ENCODE results near the gene BRD4. TPM values are rescaled to one million over a fixed set of nuclear protein-coding genes. Genes with fewer than 3 reads are reported as not detected.

Gene BRD4
- polyA plus RNA-seq, 3 donors = 52.9 to 61.5 (median 56.8) TPM

DNA sequence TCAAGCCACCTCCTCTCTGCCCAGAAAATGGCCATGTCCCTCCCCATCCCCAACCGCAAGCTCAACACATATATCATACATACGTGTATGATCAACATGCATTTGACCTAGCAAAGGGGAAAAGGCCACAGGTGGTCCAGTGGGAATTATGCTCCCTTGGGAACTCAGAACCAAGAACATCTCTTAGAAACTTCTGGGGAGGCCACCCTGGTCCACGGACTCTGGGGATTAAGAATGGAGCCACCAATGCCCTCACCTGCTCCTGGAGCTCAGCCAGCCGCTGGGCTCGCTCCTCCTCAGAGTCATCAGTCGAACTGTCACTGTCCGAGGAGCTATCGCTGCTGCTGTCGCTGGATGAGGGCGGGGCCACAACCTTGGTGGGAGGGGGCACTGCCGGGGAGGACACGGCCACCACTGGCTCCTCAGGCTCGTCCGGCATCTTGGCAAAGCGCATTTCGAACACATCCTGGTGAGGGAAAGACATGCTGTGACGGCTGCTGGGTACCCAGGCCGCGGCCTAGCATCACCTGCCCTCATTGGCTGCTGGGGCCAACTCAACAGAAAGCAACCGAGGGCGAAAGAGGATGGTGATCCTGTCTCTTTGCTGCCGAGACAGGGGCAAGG lies 75.5 kb downstream of the BRD4 start:
- DNase-seq (ENCODE audit: extremely low read depth in 1 of 11, low read depth in 9 of 11, low spot score in 4 of 11) = no peak

DNA sequence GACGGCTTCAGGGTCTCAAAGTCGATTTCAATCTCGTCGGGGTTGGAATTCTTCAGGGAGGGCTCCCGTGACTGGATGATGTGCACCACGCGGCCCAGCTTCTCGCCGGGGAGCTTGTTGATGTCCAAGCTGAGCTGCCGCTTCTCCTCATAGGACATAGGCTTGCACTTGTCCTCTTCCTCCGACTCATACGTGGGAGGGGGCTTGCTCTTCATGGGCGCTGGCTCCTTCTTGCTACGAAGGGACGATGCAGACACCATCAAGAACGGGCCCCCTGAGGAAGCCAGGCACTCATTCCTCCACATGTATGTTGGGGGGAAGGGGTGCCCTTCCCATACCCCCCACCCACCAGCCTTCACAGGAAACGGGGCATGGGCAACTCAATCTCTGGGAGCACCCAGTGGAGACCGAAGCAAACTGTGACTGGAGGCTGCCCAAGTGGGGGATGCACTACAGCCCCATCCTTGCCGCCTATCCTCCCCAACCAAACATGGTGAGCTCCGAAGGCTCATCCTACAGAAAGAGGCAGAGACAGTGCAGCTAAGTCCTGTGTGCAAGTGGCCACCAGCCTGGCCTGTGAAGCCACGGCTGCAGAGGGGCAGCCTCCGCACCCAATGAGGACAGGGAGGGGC lies 76.9 kb downstream of the BRD4 start:
- no peak for DNase-seq (ENCODE audit: extremely low read depth in 1 of 11, low read depth in 9 of 11, low spot score in 4 of 11)

DNA sequence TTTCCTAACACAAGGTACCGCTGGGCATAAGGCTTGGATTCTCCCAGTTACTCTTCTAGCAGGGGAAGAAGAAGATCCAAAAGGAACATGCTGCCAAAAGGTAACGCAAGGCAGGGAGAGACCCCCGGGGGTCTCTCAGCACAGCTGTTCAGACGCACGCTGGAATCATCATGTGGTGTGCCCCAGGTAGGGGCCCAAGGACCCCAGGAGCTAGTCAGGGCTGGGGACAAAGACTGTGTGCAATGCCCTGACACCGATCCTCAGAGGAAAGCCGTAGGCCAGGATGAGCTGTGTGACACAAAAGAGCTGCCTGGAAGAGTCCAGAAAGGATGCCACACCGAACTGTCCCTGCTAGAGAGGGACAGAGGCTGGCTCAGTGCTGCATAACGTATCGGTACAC lies 77.8 kb downstream of the BRD4 start:
- DNase-seq (ENCODE audit: extremely low read depth in 1 of 11, low read depth in 9 of 11, low spot score in 4 of 11) = no peak

DNA sequence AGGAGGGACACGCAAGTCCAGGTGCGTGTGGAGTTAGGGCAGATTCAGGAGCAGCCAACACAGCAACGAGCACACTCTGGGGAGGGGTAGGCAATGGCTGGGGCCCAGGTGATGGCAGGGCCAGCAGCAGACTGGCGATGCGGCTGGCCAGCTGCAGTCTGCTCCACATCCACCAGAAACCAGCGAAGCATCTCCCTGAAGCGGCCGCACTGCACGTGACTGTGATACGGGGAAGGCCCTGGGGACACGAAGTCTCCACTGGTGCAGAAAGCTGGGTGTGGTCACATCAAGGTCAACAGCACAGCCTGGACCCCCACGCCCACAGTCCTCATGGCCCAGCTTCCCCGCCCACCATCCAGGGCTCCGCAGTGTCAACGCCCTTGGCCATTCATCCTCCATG lies 78.8 kb downstream of the BRD4 start:
- no peak for DNase-seq (ENCODE audit: extremely low read depth in 1 of 11, low read depth in 9 of 11, low spot score in 4 of 11)

DNA sequence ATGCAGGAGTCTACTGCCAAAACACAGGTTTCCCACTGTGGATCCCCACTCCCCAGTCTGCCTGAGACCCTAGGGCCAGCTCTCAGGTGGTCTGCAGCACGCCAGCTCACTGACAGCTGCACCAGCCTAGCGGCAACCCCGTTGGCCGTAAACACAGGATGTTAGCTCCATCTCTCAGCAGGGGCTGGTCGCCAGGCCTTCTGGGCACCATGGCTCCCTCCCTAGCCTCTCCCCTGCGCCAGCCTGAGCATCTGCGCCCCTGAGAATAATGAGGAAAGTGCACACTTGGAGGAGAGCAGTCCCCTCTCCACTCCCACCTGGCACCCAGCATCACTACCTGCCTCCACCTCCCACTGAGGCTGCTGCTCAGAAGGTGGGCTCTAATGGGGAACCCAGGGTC lies 79.3 kb downstream of the BRD4 start:
- no peak for DNase-seq (ENCODE audit: extremely low read depth in 1 of 11, low read depth in 9 of 11, low spot score in 4 of 11)

DNA sequence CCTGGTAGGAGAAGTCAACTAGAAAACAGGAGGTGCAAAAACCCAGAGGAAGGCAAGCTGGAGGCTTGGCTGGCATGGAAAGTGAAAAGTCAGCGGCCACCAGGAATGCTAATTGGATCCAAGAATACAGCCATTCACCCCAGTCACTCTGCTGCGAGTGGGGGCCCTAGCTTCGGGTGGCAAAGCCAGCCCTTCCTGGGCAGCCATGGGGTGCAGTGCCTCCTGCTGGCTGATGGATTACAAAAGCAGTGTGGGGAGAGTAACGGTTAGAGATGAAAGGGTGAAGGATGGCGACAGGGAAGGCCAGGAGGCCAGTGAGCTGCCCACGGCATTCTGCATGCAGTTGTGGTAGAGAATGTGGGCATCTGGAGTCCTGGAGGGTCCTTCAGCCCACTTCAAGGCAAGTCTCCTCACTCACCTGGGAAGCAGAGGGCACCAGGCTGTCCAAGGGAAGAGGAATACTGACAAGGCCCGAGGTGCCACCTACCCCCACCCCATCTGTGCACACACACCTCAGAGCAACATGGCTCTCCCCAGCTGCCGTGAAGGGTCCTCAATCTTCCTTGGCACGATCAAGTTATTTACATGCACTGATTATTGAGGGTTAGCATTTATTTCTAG lies 79.8 kb downstream of the BRD4 start:
- no peak for DNase-seq (ENCODE audit: extremely low read depth in 1 of 11, low read depth in 9 of 11, low spot score in 4 of 11)

DNA sequence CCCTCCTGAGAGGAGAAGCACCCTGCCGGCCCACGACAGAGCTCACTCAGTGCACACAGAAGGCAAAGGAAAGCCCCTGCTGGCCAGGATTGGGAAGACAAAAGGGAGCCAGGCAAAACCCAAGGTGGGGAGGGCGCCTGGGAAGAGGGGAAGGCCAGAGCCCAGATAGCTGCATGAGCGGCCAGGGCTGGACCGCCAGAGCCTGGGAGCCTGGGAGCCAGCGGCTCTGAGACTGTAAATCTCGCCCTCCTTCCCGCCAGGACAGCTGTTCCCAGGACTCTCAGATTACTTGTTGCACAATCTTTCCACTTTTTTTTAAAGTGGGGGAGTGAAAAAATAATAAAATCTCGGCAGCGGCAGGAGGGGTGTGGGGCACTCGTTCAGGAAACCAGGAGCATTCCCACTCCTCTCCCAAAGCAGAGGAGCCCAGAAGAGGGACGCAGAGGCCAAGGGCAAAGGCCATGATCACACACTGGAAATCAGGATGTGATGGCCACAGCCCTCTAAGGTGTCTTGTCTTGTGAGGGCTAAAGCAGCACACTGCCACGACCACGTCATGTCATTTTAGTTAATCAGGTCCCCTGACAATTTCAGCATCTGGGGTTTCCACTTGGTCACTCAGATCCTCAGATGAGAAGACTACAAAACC lies 80.5 kb downstream of the BRD4 start:
- DNase-seq (ENCODE audit: extremely low read depth in 1 of 11, low read depth in 9 of 11, low spot score in 4 of 11) = peak; percentile 75 to 91 (median 85)

DNA sequence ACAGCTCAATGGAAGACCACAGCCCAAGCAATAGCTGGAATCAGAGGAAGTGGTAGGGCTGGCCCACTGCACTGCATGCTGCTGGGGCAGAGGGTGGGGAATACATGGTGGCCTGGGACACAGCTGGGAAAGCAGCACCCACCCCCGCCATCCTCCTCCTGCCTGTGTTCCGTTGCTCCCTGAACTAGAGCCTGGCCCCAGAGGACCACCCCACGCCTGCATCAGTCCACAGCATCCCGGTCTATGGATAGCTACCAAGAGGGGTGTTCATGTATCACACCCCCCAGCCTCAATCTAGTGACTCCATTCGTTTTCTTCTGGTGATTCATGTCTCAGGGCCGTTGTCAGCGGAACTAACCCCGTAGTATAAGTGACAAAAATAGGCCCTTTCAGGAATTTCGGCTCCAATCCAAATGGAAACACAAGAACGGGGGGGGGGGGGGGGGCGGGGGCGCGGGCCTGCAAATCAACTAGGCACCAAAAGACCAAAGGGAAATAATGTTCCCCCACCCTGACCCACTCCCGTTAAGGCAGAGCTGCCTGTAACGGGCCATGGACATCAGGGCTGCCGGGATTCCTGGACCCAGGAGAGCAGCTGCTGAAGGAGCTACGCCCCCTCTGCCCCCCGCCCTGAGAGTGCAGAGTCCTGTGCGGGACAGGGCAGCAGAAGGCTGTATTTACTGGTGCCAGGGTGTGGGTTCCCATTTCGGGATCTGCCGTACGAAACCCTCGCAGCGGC lies 81.2 kb downstream of the BRD4 start:
- DNase-seq (ENCODE audit: extremely low read depth in 1 of 11, low read depth in 9 of 11, low spot score in 4 of 11) = peak in 1 of 11 donors; percentile 47

DNA sequence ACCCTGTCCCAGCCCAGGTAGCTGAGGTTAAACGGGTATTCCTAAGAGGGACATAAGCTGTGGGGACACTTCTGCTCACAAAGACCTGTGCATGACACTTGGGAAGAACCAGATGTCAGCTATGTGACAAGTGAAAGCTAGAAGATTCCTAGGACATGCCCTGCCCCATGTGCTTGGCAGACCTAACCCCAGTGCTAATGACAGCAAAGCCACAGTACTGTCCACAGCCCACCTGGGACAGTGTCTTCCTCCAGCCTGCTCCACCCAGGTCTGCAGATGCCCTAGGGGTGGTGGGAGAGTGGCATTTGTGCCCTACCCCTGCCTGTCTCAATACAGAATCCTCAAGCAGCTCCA lies 81.7 kb downstream of the BRD4 start:
- no peak for DNase-seq (ENCODE audit: extremely low read depth in 1 of 11, low read depth in 9 of 11, low spot score in 4 of 11)

DNA sequence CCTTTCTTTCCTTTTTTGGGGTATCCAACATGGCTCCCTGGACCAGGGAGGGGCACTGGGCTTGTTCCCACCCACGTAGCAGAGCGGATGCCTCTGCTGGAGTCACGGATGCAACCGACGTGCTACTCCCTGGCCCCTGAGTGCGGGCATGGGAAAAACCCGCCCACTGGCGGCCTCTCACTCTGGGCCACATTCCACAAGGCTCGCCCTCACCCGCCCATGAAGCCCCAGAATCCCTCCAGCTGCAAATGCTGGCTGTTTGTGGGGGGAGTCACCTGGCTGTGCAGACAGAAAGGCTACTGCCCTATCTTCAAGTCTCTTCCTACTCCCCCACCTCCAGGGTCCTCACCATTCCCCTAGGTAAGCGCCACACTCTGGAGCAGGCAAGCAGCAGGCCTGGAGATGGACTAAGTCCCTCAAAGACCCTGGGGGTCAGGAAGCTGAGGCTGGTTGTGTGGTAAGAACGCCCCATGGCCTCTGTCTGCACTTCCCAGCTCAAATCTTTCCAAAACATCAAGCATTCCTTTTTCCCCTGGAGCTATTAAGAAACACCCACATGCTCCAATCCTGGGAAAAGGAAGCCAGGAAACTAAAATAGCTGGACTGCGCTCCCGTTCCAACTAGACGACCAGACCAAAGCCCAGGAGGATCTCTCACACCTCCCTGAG lies 82.2 kb downstream of the BRD4 start:
- peak in 4 of 11 donors; percentile 61 to 72 (median 66) for DNase-seq (ENCODE audit: extremely low read depth in 1 of 11, low read depth in 9 of 11, low spot score in 4 of 11)

DNA sequence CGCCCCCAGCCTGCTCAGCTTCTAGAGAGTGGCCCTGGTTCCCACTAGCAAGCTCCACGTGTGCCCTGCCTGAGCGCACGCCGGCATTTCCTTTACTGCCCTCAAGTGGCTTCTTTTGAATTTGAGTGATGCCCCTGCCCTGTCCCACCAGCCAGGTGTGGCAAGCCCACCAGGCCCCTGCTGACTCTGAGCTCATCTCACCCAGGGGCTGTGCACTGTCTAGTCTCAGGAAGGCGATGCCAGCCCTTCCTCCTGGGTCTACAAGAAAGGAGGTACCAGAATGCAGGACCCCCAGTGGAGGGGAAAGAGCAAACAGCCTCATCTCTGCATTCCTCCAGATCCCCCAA lies 82.8 kb downstream of the BRD4 start:
- no peak for DNase-seq (ENCODE audit: extremely low read depth in 1 of 11, low read depth in 9 of 11, low spot score in 4 of 11)

DNA sequence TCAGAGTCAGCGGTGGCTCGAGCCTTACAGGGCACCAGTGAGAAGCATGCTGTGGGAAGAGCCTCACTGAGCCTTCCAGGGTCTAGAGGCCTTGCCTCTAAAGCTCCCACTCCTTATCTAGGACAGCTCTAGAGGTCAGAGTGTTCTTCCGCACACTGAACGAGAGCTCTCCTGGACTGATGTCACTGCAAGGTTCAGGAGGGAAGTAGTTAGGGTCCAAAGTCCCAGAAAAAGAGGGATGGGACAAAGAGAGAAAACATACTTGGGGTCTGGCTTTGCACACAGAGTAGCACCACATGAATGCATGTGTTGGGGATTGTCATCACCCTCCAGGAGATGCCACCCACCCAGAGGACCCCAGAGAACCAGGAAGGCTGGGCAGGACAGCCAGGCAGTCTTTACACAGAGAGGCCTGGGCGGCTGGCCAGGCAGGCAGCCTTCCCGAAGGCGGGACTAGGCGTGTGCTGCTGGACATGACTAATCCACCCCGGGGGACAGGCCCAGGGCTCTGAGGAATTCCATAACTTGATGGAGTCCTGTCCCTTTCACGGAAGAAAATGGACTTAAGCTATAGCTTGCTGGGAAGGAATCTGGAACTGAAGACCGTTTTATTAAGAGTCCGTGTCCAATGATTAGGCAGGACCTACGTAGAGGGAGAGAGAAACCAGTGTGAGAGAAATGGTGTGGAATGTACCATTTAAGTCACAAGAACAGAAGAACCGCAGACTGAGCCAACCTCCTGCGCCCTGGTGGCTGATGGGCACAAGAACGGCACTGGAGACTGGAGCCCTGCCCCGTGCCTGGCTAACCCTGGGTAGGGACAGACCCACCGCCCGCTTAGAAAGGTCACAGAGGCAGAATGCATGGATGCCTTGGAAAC lies 83.5 kb downstream of the BRD4 start:
- DNase-seq (ENCODE audit: extremely low read depth in 1 of 11, low read depth in 9 of 11, low spot score in 4 of 11) = no peak

DNA sequence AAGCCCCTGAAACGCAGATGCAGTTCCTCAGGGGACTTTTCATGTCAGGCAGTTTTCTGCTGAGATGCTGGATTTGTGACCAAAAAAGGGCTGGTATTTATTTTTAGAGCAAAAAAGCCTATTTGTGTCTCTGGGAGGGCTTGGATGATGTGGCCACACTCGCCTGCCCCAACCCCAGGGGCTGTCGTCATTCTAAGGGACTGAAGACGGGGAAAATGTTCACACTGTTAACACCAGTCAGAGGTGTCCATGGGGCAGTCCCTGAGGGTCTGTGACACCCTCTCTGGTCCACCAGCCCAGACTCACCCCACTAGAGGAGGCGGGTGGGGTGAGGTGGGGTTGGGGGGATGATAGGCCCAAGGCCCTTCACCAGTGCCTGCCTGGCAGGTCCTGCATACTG lies 84.2 kb downstream of the BRD4 start:
- DNase-seq (ENCODE audit: extremely low read depth in 1 of 11, low read depth in 9 of 11, low spot score in 4 of 11) = no peak

DNA sequence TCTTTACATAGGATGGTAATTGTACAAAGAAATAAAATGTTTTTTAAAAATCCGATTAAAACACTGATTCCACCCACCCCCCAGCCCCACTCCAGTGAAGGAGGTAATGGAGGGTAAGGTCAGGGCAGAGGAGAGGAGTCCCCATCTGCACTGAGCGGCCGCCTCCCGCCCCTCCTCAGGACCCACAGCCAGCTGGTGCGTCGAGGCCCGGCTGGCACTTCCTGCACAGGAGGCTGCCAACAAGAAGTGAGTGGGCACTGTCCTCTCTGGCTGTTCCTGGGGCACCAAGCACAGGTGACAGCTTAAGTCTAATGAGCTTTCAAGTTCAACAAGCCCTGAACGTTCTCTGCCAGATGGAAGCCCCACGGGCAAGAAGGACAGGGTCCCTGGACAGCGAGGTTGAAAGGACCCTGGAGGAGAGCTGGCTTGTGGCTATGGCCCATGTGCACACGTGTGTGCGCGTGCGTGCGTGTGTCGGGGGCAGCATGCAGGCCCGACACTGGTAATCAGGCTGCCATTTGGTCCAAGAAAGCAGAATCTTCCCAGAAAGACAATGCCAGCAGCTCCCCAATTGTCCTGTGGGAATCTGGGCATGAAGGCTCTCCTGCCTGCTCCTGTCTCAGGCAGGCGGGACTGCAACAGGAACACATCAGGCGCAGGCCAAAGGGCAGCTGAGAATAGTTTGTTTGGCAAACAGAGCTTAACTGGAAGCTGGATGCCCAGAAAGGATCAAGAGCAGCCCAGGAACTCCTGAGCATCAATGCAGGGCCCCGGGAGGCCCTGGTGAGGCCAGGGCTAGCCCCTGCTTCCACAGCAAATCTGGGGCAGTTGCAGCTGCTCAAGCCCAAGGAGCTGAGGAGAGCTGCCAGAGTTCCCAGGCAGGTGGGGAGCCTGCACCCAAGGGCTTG lies 85.0 kb downstream of the BRD4 start:
- no peak for DNase-seq (ENCODE audit: extremely low read depth in 1 of 11, low read depth in 9 of 11, low spot score in 4 of 11)

DNA sequence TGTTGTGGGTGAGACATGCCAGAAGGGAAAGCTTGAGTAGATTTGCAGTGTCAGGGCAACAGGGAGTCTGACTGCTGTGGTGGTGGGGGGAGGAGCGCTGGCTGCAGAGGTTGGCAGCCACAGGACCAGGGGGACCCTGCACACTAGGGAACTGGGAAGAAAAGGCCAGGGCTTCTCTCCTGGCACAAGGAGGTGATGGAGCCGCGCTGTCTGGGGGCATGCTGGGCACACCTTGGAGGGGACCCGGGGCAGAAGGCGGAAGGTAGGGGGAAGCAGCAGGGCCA lies 86.2 kb downstream of the BRD4 start:
- no peak for DNase-seq (ENCODE audit: extremely low read depth in 1 of 11, low read depth in 9 of 11, low spot score in 4 of 11)

DNA sequence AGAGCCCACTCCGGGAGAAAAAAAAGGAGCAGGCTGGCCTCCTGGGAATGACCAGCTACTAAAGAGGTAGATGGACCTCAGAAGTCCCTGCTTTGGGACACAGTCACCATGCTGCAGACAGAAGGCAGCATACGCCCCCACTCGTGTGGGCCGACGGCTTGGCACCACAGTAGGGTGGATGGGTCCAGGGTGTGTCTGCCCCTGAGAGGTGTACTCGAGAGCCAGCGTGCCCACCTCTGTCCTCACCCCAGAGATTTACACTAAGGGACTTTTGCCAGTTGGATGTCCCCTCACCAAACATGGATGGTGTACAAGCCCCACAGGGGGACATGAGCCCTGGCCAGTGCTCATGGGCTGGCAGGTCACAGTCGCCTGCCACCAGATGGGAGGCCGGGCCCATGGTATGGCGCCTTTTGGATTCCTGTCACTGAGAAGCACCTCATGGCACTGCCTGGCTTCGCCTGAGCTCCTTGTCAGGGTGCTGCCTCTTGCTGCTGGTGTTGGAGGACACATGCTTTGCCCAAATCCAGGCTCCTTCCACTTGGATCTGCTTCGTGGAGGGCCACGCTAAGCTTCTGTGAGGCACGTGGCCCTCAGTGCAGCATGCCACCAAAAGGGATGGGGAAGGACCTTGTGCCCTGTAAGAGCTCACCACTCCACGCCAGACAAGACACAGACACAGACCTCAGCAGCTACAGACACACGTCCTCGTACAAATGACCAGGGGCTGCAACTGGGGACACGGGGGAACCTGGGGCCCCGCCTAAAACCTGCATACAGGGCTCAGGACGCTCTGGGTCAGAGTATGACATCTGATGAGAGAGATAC lies 86.8 kb downstream of the BRD4 start:
- DNase-seq (ENCODE audit: extremely low read depth in 1 of 11, low read depth in 9 of 11, low spot score in 4 of 11) = no peak

DNA sequence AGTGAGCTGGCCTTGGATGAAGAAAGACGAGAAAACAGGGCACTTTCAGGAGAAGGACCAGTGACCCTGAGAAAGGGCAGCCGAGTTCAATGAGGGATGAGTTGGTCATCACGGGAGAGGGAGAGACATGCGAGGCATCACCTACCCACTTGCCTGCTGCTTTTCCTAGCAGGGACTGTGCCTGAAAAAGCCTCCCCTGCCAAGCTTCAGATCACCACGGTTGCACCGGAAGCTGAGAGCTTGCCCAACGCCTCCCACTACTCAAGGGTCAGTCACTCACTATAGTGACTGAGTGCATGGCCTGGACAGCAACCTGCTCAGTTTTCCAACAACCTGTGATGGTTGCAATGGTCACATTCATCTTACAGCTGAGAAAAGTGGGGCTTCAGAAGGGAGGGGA lies 87.5 kb downstream of the BRD4 start:
- no peak for DNase-seq (ENCODE audit: extremely low read depth in 1 of 11, low read depth in 9 of 11, low spot score in 4 of 11)
